ENCODE results near the gene SLC26A11.
"Not testable (repeated sequence)": the region's sequence is repeated elsewhere in the genome, so short reads cannot be mapped to it uniquely, and the experiment has no call there.

SLC26A11 gene

GRCh38 chr17:80262291-80262690 lies 42.1 kb downstream of the SLC26A11 start:
- no peak for DNase-seq (ENCODE audit: low spot score)

DNA sequence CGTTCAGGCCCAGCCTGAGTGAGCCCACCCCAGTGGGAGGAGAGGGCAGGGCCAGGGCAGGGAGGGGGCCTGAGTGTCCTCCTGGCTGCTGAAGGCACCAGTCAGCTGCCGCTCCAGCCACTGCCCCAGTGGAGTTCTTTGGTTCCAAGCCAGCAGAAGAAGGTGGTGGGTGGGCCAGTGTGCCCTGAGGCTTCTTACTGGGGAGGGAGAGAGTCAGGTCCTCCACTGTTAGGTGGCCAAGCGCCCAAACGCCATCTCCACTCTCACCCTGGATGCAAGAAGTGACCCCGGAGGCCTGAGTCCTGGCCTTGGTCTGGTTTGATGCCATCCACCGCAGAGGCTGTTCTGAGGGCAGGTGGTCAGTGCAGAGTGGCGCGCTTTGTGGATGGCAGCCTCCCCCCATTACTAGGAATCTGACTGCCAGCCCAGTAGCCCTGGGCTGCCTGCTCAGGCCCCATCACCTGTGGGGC lies 42.6 kb downstream of the SLC26A11 start:
- no peak for DNase-seq (ENCODE audit: low spot score)

DNA sequence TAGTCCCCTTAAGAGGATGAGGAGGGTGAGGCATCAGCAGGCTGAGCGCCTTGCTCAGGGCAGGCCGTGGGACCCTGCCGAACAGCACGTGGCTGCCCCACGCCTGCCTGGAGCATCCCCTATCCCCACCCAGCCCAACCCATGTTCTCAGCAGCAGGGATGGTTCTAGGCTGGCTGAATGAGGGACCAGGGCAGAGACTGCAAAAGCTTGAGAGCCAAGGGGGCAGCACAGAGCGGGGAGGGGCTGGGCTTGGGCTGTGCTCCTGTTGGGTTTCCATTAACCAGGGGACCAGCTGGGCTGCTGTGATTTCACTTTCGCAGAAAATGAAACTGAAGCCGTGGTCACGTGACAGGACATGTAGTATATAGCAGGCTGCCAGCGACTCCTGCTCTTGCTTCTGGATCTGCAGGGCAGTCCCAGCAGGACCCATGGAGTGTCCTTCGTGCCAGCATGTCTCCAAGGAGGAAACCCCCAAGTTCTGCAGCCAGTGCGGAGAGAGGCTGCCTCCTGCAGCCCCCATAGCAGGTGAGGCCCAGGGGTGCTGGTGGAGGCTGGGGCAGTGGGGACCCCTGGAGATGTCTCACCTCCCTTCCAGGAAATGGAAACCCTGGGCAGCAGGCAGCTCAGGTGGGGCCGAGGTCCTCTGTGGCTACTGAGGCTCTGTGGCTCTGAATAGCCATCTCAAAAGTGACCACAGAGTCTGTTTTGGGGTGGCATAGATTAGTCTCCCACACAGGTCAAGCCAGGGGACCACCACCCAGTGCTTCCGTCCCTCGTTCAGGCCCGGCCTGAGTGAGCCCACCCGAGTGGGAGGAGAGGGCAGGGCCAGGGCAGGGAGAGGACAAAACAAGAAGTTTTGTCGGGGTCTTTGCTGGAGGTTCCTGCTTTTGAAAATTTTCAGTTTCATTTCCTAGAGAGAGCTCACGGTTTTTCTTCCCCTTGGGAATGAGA lies 43.3 kb downstream of the SLC26A11 start:
- DNase-seq (ENCODE audit: low spot score) = peak; percentile 61

- DNase-seq (ENCODE audit: low spot score) = no peak
These were observed 44.2 kb downstream of the SLC26A11 start for GRCh38 chr17:80264205-80265075.

DNA sequence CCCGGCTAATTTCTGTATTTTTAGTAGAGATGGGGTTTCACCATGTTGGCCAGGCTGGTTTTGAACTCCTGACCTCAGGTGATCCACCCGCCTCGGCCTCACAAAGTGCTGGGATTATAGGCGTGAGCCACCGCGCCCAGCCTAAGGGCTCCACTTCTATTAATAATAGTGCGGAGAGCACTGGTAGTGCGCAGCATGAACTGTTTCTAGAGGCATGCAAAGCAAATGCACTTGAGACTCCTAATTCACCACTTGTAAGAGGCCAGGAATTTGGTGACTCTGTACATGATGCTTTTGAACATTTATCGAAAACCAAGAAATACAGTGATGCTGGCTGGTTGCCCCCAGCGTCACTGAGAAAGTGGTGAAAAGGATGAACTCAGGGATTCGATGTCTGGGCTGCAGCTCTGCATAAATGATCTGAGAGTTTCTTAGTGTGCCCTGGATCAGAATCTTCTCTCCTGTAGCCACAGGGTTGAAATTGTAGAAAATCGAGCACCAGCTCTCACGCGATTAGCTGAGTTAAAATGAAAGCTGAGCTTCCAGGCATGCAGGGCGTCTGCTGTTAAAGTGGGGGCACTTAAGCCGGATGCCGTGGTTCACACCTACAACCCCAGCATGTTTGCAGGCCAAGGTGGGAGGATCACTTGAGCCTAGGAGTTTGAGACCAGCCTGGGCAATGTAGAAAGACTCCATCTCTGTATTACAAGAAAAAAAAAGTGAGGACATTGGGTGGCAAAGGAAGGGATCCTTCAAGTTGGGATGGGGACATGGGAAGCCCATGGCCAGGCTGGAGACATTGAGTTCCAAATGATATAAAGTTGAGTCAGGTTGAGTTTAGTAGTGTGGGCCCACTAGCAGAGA lies 45.2 kb downstream of the SLC26A11 start:
- no peak for DNase-seq (ENCODE audit: low spot score)

DNA sequence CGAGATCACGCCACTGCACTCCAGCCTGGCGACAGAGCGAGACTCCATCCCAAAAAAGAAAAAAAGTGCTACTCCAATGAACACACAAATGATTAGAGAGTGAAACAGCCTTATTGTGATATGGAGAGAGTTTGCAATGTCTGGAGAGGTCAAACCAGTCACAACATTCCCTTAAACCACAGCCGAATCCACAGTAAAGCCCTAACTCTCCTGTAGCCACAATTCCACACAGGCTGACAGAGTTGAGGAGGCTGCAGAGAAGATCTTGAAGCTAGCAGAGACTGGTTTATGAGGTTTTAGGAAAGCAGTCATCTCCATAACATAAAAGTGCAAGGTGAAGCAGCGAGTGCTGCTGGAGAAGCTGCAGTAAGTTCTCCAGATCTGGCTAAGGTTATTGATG lies 47.2 kb downstream of the SLC26A11 start:
- no peak for DNase-seq (ENCODE audit: low spot score)

- no peak for DNase-seq (ENCODE audit: low spot score)
These were observed 48.2 kb downstream of the SLC26A11 start for GRCh38 chr17:80268427-80268826.

DNA sequence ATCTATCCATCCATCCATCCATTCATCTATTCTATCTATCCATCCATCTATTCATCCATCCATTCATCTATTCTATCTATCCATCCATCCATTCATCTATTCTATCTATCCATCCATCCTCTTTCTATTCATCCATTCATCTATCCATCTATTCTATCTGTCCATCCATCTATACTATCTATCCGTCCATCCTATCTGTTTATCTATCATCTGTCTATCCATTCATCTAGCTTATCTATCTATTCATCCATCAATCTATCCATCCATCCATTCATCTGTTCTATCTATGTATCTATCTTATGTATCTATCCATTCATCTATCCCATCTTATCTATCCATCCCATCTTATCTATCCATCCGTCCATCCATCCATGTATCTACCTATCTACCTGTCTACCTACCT lies 49.2 kb downstream of the SLC26A11 start:
- DNase-seq (ENCODE audit: low spot score) = no peak

GRCh38 chr17:80270104-80270503 lies 49.9 kb downstream of the SLC26A11 start:
- DNase-seq (ENCODE audit: low spot score) = no peak

- DNase-seq (ENCODE audit: low spot score) = peak; percentile 79
These were observed 50.6 kb downstream of the SLC26A11 start for GRCh38 chr17:80270836-80271235.

DNA sequence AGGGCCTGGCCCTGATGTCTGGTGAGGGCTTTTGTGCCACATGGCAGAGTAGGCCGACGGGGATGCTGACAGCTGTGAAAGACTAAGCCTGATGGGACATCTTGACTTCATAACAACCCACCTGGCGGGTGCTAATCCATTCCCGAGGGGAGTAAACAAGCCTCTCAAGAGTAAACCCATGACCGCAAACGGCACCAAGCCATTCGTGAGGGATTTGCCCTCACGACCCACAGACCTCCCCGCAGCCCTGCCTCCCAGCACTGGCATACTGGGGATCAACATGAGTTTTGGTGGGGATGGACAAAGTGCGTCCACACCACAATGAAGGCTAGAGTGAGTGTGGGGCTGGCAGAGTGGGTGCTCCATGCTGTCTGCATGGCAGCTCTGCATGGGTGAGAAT lies 52.1 kb downstream of the SLC26A11 start:
- DNase-seq (ENCODE audit: low spot score) = no peak

DNA sequence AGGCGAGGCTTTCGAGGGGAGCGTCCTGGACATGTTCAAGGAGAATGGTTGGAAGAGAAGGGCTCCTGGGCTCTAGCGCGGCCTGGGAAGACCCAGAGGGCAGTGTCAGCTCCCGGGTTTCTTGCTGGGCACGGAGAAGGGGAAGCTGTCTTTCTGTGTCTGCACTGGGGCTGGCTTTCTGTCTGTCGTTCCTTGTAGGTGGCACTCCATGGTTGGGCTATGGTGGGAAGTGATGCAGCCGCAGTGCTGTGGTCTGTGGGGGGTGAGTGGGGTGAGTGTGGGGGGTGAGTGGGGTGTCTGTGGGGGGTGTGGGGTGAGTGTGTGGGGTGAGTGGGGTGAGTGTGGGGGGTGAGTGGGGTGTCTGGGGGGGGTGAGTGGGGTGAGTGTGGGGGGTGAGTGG lies 54.1 kb downstream of the SLC26A11 start:
- no peak for DNase-seq (ENCODE audit: low spot score)

GRCh38 chr17:80274871-80275449 lies 54.7 kb downstream of the SLC26A11 start:
- DNase-seq (ENCODE audit: low spot score) = no peak

GRCh38 chr17:80275857-80276256 lies 55.6 kb downstream of the SLC26A11 start:
- not testable (repeated sequence) for DNase-seq (ENCODE audit: low spot score)

DNA sequence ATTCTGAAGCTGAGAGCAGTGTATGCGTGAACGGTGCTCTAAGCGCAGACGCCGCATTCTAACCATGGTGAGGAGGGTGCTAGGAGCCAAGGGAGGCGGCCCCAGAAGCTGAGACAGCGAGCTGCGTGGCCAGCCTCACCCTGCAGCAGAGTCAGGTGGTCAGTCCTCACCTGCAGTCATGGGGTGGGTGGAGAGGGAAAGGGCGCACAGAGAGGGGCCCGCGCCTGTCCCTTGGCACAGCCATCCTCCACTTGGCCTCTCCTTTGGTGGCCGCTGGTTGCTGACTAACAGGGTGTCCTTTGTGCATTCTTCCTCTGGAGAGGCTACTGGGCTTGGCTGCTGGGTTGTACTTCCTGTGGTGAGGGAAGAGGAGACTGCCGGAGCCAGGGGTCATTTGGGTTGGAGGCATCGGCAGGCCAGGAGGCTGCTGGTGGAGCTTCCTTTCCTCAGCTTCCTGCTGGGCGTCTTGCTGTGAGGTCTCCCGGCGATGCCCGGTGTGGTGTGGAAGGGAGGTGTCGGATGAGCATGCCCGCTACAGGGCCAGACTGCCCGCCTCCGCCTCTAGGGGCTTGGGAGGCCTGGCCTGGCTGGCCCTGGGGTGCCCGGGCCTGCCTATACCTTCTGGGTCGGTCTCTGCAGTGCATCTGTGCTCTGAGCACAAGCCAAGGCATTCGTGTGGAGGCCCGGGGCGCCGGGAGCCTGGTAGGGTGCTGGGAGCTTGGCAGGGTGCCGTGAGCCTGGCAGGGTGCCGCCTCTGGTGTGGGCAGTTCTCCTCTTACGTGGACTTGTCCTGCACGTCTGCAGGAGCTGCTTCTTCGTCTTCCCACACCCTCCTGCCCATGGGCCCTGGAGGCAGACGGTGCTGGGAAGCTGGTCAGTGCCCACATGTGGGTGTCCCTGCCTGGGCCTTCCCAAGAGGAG lies 57.8 kb downstream of the SLC26A11 start:
- no peak for DNase-seq (ENCODE audit: low spot score)

DNA sequence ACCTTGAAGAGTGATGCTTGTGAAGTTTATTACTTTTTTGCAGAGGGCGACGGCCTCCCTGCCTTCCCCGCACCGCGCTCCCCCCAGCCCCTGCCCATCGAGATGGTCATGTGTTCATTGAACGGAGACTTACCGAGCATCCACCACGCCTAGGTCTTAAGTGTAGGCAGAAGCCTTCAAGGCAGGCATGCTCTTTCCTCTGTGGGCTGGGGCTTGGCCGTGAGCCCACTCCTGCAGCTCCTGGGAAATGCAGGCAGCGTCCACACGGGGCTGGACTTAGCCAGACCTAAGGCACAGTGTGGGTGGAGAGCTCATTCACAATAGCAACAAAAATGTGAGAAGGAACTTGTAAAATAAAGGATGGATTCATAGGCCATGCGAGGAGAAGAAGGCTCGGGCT lies 59.7 kb downstream of the SLC26A11 start:
- DNase-seq (ENCODE audit: low spot score) = peak; percentile 92

- DNase-seq (ENCODE audit: low spot score) = no peak
These were observed 61.3 kb downstream of the SLC26A11 start for GRCh38 chr17:80281516-80281915.

GRCh38 chr17:80283116-80283852 lies 63.1 kb downstream of the SLC26A11 start:
- DNase-seq (ENCODE audit: low spot score) = no peak

GRCh38 chr17:80284631-80285030 lies 64.4 kb downstream of the SLC26A11 start:
- DNase-seq (ENCODE audit: low spot score) = no peak

Measured in GM03348 (cell line).